Epithelial cell of proximal tubule (primary cell): ENCODE measurements around the gene ZNRF3. TPM values are rescaled to one million over a fixed set of nuclear protein-coding genes. Genes with fewer than 3 reads are reported as not detected.
"Not testable (repeated sequence)": the region's sequence is repeated elsewhere in the genome, so short reads cannot be mapped to it uniquely, and the experiment has no call there.

Source experiments
- DNase-seq: peaks from one replicate; pipeline ENCODE4 v3.0.0-alpha.2; 2011; ENCODE audit warnings: low read depth
- H3K4me3 ChIP-seq: 2 replicates; pipeline ENCODE4 v1.5.1; 2011; ENCODE audit warnings: low read depth, mild to moderate bottlenecking, low read length
- total RNA-seq: library from RNA; depleted of rRNA; stranded (reverse); fragments of >200 nt; gene quantifications from 2 replicates; pipeline ENCODE4 v1.2.3, GENCODE V29; 2015
- TF ChIP-seq, protein P1 (sequence below): conservative IDR thresholded peaks from 2 replicates; pipeline ENCODE4 v1.5.1; 2012; ENCODE audit warnings: low read depth, mild to moderate bottlenecking, low read length

Gene ZNRF3
- total RNA-seq, result 12.2 and 15.6 TPM in 2 replicates

- peak within 1 kb of the TSS; percentile 88 for H3K4me3 ChIP-seq
- TF ChIP-seq, protein P1, sequence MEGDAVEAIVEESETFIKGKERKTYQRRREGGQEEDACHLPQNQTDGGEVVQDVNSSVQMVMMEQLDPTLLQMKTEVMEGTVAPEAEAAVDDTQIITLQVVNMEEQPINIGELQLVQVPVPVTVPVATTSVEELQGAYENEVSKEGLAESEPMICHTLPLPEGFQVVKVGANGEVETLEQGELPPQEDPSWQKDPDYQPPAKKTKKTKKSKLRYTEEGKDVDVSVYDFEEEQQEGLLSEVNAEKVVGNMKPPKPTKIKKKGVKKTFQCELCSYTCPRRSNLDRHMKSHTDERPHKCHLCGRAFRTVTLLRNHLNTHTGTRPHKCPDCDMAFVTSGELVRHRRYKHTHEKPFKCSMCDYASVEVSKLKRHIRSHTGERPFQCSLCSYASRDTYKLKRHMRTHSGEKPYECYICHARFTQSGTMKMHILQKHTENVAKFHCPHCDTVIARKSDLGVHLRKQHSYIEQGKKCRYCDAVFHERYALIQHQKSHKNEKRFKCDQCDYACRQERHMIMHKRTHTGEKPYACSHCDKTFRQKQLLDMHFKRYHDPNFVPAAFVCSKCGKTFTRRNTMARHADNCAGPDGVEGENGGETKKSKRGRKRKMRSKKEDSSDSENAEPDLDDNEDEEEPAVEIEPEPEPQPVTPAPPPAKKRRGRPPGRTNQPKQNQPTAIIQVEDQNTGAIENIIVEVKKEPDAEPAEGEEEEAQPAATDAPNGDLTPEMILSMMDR, result no peak
- DNase-seq, result no peak
Measured at GRCh38 chr22:28882878-28883656, at the start of gene ZNRF3. ZNRF3 (plus strand) TSS chr22:28883572; CDS start chr22:28883767, 195 bp downstream.

- no peak for DNase-seq
- no peak overlapping the region for H3K4me3 ChIP-seq
- TF ChIP-seq, protein P1, result no peak
Measured at GRCh38 chr22:28835630-28836189, 47.7 kb upstream of the ZNRF3 start.

DNA sequence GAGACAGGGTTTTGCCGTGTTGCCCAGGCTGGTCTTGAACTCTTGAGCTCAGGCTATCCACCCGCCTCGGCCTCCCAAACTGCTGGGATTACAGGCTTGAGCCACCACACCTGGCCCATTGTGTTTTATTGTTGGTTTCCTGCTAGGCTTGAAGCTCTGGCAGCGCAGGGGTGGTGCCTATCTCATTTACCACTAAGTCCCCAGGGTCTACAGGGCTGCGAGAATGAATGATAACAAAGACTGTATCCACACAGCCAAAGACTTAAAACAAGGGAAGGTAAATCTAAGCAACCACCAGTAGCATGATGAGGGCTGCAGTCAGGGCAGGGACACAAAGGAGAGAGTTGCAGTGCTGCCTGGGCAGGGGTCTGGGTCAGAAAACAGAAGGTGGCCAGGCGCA, 45.7 kb upstream of the ZNRF3 start:
- no peak overlapping the region for H3K4me3 ChIP-seq
- TF ChIP-seq, protein P1, result no peak
- no peak for DNase-seq

DNA sequence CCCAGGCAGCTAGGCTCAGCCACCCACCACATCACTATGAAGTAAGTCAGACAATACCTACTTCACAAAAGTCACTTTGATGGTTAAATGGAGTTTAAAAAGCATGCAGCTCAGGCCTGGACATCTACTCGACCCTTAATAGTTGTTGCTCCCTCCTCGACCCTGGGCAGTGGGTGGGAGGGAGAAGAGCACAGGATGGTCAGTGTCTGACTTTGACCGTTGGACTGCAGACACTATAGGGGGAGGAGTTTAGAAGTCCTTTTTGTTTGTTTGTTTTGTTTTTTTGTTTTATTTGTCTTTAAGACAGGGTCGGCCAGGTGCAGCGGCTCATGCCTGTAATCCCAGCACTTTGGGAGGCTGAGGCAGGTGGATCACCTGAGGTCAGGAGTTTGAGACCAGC, 44.4 kb upstream of the ZNRF3 start:
- no peak for DNase-seq
- TF ChIP-seq, protein P1, result no peak
- no peak overlapping the region for H3K4me3 ChIP-seq

GRCh38 chr22:28841111-28841510, 42.3 kb upstream of the ZNRF3 start:
- TF ChIP-seq, protein P1, result no peak
- H3K4me3 ChIP-seq, result no peak overlapping the region
- no peak for DNase-seq

DNA sequence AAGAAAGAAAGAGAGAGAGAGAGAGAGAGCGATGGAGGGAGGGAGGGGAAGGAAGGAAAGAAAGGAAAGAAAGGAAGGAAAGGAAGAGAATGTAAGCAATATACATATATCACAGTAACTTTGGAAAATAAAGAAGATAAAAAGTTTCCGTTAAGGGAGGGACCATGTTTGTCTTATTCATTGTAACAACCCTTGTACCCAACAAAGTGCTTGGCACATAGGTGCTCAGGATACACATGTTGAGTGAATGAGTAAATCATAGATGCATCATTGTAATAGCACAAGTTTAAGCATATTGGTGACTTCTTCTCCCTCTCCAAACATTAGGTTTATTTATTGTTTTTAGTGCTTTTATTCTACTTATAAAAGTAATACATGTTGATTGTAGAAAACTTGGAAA, 39.7 kb upstream of the ZNRF3 start:
- no peak for DNase-seq
- TF ChIP-seq, protein P1, result no peak
- no peak overlapping the region for H3K4me3 ChIP-seq

- not testable (repeated sequence) for DNase-seq, H3K4me3 ChIP-seq
Measured at GRCh38 chr22:28844277-28844676, 39.1 kb upstream of the ZNRF3 start.
